Stimulated activated CD8-positive, alpha-beta memory T cell treated with anti-CD3 and anti-CD28 coated beads, Interleukin-4, amount 100 ng/mL, for 4 hours (primary cell): ENCODE results near the gene COPS4.

Experiments used
- DNase-seq, 2 donors: peaks; one replicate each; pipeline ENCODE4 v3.0.0-alpha.2; 2020; ENCODE audit warnings: low read depth in 2 of 2, low spot score in 1 of 2

Gene COPS4

GRCh38 chr4:83121246-83121645 is 86.3 kb downstream of the COPS4 start:
- no peak for DNase-seq

- no peak for DNase-seq
Measured at GRCh38 chr4:83124111-83124780, 89.3 kb downstream of the COPS4 start.
